Measurements from ENCODE around the gene TXNRD1.
"Not testable (repeated sequence)": the region's sequence is repeated elsewhere in the genome, so short reads cannot be mapped to it uniquely, and the experiment has no call there.

Gene TXNRD1

DNA sequence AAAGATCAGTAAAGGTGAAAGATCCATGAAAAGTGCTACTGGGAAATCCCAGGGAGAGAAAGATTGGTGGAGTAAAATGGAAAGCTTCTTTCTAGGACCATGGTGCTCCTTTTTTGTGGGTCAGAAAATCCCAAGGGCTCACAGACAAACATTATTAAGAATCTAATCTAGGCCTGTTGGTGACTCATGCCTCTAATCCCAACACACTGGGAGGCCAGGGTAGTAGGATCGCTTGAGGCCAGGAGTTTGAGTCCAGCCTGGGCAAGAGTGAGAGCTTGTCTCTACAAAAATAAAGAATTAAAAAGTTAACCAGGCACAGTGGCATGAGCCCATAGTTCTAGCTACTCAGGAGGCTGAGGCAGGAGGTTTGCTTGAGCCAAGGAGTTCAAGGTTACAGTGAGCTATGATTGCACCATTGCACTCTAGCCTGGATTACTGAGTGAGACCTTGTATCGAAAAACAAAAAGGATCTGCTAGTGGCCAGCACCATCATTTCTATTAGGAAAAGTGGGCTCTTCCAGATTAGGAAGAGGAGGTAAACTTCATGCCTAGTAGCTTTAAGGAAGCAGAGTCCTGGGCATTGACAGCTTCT, 43.0 kb downstream of the TXNRD1 start:
- H3K27me3 ChIP-seq (ENCODE audit: control insufficient read depth, insufficient read depth, low read length) = no peaks in the 10 kb centered on the region
- H3K4me3 ChIP-seq (ENCODE audit: low read depth, low read length) = no peak overlapping the region
- H3K27ac ChIP-seq = no peak overlapping the region
- H2AFZ ChIP-seq = no peak overlapping the region
- H3K9me3 ChIP-seq (ENCODE audit: control insufficient read depth, low read length) = no peaks in the 10 kb centered on the region
- TF ChIP-seq, protein P1, sequence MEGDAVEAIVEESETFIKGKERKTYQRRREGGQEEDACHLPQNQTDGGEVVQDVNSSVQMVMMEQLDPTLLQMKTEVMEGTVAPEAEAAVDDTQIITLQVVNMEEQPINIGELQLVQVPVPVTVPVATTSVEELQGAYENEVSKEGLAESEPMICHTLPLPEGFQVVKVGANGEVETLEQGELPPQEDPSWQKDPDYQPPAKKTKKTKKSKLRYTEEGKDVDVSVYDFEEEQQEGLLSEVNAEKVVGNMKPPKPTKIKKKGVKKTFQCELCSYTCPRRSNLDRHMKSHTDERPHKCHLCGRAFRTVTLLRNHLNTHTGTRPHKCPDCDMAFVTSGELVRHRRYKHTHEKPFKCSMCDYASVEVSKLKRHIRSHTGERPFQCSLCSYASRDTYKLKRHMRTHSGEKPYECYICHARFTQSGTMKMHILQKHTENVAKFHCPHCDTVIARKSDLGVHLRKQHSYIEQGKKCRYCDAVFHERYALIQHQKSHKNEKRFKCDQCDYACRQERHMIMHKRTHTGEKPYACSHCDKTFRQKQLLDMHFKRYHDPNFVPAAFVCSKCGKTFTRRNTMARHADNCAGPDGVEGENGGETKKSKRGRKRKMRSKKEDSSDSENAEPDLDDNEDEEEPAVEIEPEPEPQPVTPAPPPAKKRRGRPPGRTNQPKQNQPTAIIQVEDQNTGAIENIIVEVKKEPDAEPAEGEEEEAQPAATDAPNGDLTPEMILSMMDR (IDR thresholded peaks at IDR 0.05) = no peak
- no peak overlapping the region for H3K9ac ChIP-seq
- H3K36me3 ChIP-seq (ENCODE audit: control insufficient read depth, insufficient read depth, low read length) = no peaks in the 10 kb centered on the region
- no peak overlapping the region for H3K4me2 ChIP-seq (ENCODE audit: low read length)
- no peaks in the 10 kb centered on the region for H3K79me2 ChIP-seq
- H3K4me1 ChIP-seq = no peaks in the 10 kb centered on the region

DNA sequence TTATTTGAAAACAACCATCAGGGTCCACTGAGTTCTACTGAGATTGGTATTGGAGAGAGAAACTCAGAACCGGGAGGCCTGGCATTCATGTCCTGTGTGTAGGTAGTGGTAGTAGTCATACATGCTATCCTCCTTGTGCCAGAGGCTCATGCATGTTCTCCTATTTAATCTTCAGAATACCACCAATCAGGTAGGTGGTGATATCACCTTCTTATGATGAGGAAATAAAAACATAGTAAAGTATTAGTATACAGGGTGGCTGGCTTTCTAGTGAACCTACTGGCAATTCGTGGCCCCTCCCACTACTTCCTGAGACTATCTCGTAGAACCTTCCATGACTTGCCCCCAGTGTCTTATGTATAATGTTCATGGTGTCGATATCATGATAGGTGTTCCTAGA, 47.4 kb downstream of the TXNRD1 start:
- Histone ChIP-seq H3K4me1 (no peaks in the 10 kb centered on the region), H3K9me3 (ENCODE audit: control insufficient read depth, low read length) (no peaks in the 10 kb centered on the region), H3K4me2 (ENCODE audit: low read length) (no peak overlapping the region), H3K27ac (no peak overlapping the region), H3K4me3 (ENCODE audit: low read depth, low read length) (no peak overlapping the region), H3K79me2 (no peaks in the 10 kb centered on the region), H2AFZ (no peak overlapping the region), H3K9ac (no peak overlapping the region), H3K27me3 (ENCODE audit: control insufficient read depth, insufficient read depth, low read length) (no peaks in the 10 kb centered on the region), H3K36me3 (ENCODE audit: control insufficient read depth, insufficient read depth, low read length) (no peaks in the 10 kb centered on the region)
- TF ChIP-seq, protein P1 (IDR thresholded peaks at IDR 0.05) = no peak

DNA sequence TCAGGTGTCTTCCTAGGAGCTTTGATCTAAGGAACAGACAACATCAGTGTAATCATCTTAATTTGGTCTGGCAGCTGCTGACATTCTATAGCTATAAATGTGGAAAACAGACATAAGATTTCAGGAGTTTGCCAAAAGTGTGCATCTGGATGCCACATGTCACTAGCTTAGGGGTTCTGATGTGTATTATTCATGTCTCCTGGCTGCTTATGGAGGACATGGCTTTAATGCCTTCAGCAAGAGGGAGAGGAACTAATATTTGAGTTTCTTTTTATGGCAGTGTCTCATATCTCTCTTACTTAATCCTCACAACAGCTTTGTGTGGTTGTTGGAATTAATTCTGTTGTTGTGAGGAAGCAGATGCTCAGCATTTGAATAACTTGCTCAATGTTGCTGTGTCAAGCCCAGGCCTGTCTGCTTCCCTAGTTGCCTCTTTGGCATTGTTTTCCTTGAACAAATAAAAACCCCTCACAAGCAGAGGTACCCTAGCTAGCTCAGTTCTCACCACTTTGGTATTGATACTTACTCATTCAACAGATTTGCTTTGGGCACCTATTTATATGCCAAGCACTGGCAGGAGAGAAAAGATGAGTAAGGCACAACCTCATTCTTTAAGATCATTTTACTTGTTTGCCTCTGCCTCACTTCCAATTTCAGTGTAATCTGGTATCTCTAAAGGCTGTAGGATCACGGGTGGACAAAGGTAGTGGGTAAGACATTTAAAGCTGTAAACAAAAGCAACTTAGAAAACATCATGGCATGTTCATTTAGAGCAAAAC, 48.2 kb downstream of the TXNRD1 start:
- Histone ChIP-seq H3K4me3 (ENCODE audit: low read depth, low read length) (no peak overlapping the region), H3K9ac (no peak overlapping the region)

DNA sequence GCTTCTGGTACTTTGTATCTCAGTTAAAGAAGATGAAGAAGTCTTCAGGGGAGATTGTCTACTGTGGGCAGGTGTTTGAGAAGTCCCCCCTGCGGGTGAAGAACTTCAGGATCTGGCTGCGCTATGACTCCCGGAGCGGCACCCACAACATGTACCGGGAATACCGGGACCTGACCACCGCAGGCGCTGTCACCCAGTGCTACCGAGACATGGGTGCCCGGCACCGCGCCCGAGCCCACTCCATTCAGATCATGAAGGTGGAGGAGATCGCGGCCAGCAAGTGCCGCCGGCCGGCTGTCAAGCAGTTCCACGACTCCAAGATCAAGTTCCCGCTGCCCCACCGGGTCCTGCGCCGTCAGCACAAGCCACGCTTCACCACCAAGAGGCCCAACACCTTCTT, 49.9 kb downstream of the TXNRD1 start:
- not testable (repeated sequence) for H3K4me3 ChIP-seq (ENCODE audit: low read depth, low read length); H3K9me3 ChIP-seq (ENCODE audit: control insufficient read depth, low read length); H3K27me3 ChIP-seq (ENCODE audit: control insufficient read depth, insufficient read depth, low read length); H3K4me1 ChIP-seq; H3K36me3 ChIP-seq (ENCODE audit: control insufficient read depth, insufficient read depth, low read length); H3K27ac ChIP-seq; H3K79me2 ChIP-seq; H3K4me2 ChIP-seq (ENCODE audit: low read length); H3K9ac ChIP-seq; H2AFZ ChIP-seq

More for the DNA sequence above, 48.2 kb downstream of the TXNRD1 start:
- Histone ChIP-seq H3K36me3 (ENCODE audit: control insufficient read depth, insufficient read depth, low read length) (no peaks in the 10 kb centered on the region), H3K4me2 (ENCODE audit: low read length) (no peak overlapping the region), H2AFZ (peak overlapping the region; percentile 2), H3K79me2 (no peaks in the 10 kb centered on the region), H3K4me1 (no peaks in the 10 kb centered on the region), H3K27me3 (ENCODE audit: control insufficient read depth, insufficient read depth, low read length) (no peaks in the 10 kb centered on the region), H3K9me3 (ENCODE audit: control insufficient read depth, low read length) (no peaks in the 10 kb centered on the region), H3K27ac (no peak overlapping the region)
- TF ChIP-seq, protein P1 (IDR thresholded peaks at IDR 0.05) = no peak

DNA sequence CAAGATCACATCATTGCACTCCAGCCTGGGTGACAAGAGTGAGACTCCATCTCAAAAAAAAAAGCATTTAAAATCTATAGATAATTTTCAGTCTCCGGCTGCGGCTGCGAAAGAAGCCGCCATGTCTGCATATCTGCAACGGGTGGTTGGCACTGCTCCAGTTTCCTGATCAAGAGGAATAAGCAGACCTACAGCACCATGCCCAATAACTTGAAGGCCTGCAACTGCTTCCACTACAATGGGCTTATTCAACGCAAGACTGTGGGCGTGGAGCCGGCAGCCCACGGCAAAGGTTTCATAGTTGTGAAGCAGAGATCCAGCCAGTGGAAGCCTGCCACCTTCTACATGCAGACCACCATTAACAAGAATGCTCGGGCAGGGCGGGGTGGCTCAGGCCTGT, 57.4 kb downstream of the TXNRD1 start:
- Histone ChIP-seq H3K4me1 (peaks cover 3% of the 10 kb centered on the region), H2AFZ (no peak overlapping the region), H3K27me3 (ENCODE audit: control insufficient read depth, insufficient read depth, low read length) (no peaks in the 10 kb centered on the region), H3K9me3 (ENCODE audit: control insufficient read depth, low read length) (no peaks in the 10 kb centered on the region), H3K27ac (no peak overlapping the region), H3K9ac (no peak overlapping the region), H3K4me3 (ENCODE audit: low read depth, low read length) (no peak overlapping the region), H3K79me2 (no peaks in the 10 kb centered on the region), H3K4me2 (ENCODE audit: low read length) (no peak overlapping the region), H3K36me3 (ENCODE audit: control insufficient read depth, insufficient read depth, low read length) (no peaks in the 10 kb centered on the region)
- TF ChIP-seq, protein P1 (IDR thresholded peaks at IDR 0.05) = no peak

All from parathyroid adenoma (tissue), 2 donors.